ENCODE measurements around the gene RRAGD.

Gene RRAGD

DNA sequence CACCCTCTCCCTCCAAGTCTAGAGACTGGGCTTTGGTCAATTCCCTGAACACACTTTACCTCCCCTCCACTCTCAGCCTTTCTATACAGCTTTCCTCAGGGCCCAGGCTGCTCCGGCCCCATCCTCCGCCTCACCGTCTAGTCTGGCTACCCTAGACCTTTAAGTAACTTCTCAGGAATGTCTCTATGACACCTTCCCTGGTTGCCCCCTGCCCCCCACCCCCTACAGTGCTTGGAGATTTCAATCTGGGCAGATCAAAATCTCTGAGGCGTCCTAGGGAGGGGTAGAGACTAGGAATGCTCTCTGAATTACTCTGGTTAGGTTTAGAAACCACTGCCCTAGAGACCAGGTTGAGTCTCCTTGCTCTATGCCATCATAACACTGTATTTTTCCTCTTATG is 65.6 kb downstream of the RRAGD start:
- no peak for DNase-seq

DNA sequence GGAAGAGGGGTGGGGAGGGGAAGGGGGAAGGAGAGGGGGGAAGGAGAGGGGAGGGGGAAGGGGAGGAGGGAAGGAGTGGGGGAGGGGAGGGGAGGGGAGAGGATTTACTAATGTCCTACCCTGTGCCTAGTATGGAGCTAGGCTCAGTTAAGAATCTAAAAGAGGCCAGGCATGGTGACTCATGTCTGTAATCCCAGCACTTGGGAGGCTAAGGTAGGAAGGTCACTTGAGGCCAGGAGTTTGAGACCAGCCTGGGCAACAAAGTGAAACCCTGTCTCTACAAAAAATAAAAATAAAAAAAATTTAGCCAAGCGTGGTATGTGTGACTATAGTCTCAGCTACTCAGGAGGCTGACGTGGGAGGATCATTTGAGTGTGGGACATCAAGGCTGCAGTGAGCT is 72.5 kb downstream of the RRAGD start:
- DNase-seq = no peak

GRCh38 chr6:89335164-89335563 is 76.9 kb downstream of the RRAGD start:
- no peak for DNase-seq

GRCh38 chr6:89330910-89331309 is 81.2 kb downstream of the RRAGD start:
- no peak for DNase-seq

- no peak for DNase-seq
Measured at GRCh38 chr6:89328976-89329375, 83.1 kb downstream of the RRAGD start.

DNA sequence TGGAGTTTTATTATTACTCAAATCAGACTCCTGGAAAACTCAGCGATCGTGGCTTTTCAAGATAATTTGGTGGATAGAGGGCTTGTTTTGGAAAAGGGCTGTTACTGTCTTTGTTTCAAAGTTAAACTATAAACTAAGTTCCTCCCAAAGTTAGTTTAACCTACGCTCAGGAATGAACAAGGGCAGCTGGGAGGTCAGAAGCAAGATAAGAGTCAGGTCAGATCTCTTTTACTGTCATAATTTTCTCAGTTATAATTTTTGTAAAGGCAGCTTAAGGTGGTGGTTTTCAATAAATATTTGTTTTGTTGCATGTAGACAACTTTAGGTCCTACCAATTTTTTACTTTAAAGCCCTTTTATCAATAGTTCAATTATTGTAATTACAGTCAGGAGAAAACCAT is 87.8 kb downstream of the RRAGD start:
- DNase-seq = no peak

GRCh38 chr6:89323511-89323971 is 88.5 kb downstream of the RRAGD start:
- DNase-seq = no peak

- DNase-seq = no peak
Measured at GRCh38 chr6:89321131-89321970, 90.7 kb downstream of the RRAGD start.

GRCh38 chr6:89320012-89320559 is 92.0 kb downstream of the RRAGD start:
- DNase-seq = no peak

- no peak for DNase-seq
Measured at GRCh38 chr6:89317067-89317466, 95.0 kb downstream of the RRAGD start.

DNA sequence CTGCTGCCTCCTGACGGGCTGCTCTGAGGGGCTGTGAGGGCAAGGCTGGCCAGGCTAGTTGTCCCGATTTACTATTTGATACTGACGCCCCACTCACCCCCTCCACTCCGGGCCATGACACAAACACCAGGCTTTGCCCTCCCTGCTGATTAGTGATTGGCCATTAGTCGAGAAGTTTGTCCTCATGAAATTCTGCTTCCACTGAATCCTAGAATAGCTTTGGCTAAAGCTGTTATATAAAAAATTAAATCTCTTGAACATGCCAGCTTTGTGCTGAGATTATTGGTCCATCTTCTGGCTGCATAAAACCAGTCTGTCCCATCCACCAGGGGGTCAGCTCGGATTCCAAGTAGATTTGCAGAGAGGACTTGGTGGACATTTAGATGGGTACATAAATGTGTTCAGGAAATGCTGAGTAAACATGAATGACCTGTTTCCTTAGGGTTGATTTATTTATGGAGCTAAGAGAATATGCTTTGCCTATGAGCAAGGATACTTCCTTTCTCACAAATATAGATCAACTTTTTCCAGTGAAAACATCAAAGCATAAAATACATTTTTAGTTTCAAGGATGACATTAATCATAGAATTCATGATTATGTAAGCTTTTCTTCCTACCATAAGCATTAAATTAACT is 96.7 kb downstream of the RRAGD start, which contains the start of gene GABRR2:
Gene GABRR2, minus strand, starts transcription at position 51 of the 637 bp plus-strand sequence. CDS start 134 bp downstream, outside the sequence.
- no peak for DNase-seq

DNA sequence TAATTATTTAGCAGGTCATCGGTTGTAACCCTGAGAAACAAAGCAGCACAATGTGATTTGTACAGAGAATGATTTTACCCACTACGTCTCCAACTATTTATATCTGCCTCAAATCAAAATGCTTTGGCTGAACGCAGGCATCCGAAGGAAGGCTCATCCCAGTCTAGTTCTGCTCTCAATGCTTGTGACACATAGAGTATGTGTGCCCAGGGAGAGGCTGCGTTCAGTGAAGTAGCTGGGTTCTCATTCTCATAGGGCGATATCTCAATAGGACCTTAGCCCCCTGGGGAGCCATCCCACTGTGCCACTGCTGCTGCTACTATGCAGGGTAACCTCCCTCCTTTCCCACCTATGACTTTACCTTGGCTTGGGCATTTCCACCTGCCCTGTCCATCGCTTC is 97.4 kb downstream of the RRAGD start:
- no peak for DNase-seq

Data from hypothalamus (tissue), 51 donors.